Stomach (tissue), 19 donors: Measurements from ENCODE around the gene CAPN5. TPM values are rescaled to one million over a fixed set of nuclear protein-coding genes. Genes with fewer than 3 reads are reported as not detected.
A peak's percentile ranks its signal among the peaks of the same experiment; 100 is the strongest.
"Not testable (repeated sequence)": the region's sequence is repeated elsewhere in the genome, so short reads cannot be mapped to it uniquely, and the experiment has no call there.

Experiments used
- DNase-seq, 2 donors: peaks; one replicate each; pipeline versions ENCODE4 v3.0.0 to v3.0.0-alpha.2; 2013 to 2019
- H3K27ac ChIP-seq, 5 donors: fragments of 200-600 bp in 4 of 5; sonication (generic) in 4 of 5; one replicate each; pipeline ENCODE4 v1.5.1; 2013 to 2019; ENCODE audit warnings: mild to moderate bottlenecking in 1 of 5, moderate library complexity in 1 of 5
- H3K27me3 ChIP-seq, 3 donors: fragments of 200-600 bp; sonication (generic); one replicate each; pipeline ENCODE4 v1.5.1; 2017 to 2019; ENCODE audit warnings: mixed run types in 1 of 3
- H3K36me3 ChIP-seq, 4 donors: fragments of 200-600 bp; sonication (generic); 1 replicate in 3 of 4; 2 replicates in 1 of 4; pipeline ENCODE4 v1.5.1; 2016 to 2019
- H3K4me1 ChIP-seq, 4 donors: fragments of 200-600 bp; sonication (generic); one replicate each; pipeline ENCODE4 v1.5.1; 2016 to 2019
- H3K4me3 ChIP-seq, 4 donors: fragments of 200-600 bp; sonication (generic) in 3 of 4; one replicate each; pipeline ENCODE4 v1.5.1; 2016 to 2019; ENCODE audit warnings: mild to moderate bottlenecking in 1 of 4
- H3K9me3 ChIP-seq, 4 donors: fragments of 200-600 bp; sonication (generic); one replicate each; pipeline ENCODE4 v1.5.1; 2016 to 2019
- CTCF ChIP-seq, 7 experiments: fragments of 450-650 bp in 4 of 7; fragments of 200-600 bp in 3 of 7; sonication (generic) in 3 of 7; IDR thresholded peaks; one replicate each; pipeline ENCODE4 v1.5.1; 2016 to 2019; ENCODE audit warnings: antibody characterized with exemption in 7 of 7, control low read depth in 2 of 7, mild to moderate bottlenecking in 1 of 7
- EP300 ChIP-seq: sonication (generic); formaldehyde crosslinking; IDR thresholded peaks from one replicate; pipeline ENCODE4 v1.6.1; 2017; ENCODE audit warnings: antibody characterized with exemption
- POLR2A ChIP-seq, 4 donors: fragments of 450-650 bp; IDR thresholded peaks; one replicate each; pipeline ENCODE4 v1.6.1; 2016; ENCODE audit warnings: antibody characterized with exemption in 4 of 4, control low read depth in 2 of 4, mild to moderate bottlenecking in 1 of 4, moderate library complexity in 1 of 4
- POLR2AphosphoS5 ChIP-seq, 3 donors: sonication (generic); formaldehyde crosslinking; IDR thresholded peaks; one replicate each; pipeline ENCODE4 v1.6.1; 2016; ENCODE audit warnings: antibody characterized with exemption in 3 of 3
- WGBS, 5 donors: extraction: QIAGEN DNeasy Blood & Tissue Kit in 3 of 5; methylation state at CpG; one replicate each; pipeline versions ENCODE4 v1.1.5 to v1.1.7; 2013 to 2018; 5-methylcytosine and 5-hydroxymethylcytosine counted together
- intact Hi-C: fragments of 100-400 bp; cut with DNase I; formaldehyde crosslinking; loops from one replicate; pipeline ENCODE4 v1.15.1; 2023; ENCODE audit warnings: low total_unique reads
- long read RNA-seq, 10 donors: transcript quantifications; one replicate each; lab custom pipeline, GENCODE V29; 2026
- polyA plus RNA-seq, 3 donors: library from polyadenylated mRNA; stranded (reverse); fragments of 200-250 nt; gene quantifications; one replicate each; pipeline ENCODE4 v1.2.3, GENCODE V29; 2013
- total RNA-seq, 5 donors: library from RNA; depleted of rRNA; stranded (reverse); fragments of >200 nt; gene quantifications; one replicate each; pipeline versions ENCODE4 v1.1.0 to v1.2.3, GENCODE V29; 2014 to 2016
- donor health status: healthy with polysubstance abuse.
- donor health status: Bipolar disorder and iron deficiency.
- donor health status: healthy.

The CAPN5 gene
- total RNA-seq, result 100 to 1,000 TPM in 2 of 5 donors, 10 to 100 TPM in 3; 36.4 to 110 (median 86.2) TPM
- polyA plus RNA-seq, result 10 to 100 TPM; 10.0 to 53.0 (median 21.7) TPM
- long read RNA-seq, donor 1, full-length matches to known transcripts, result 5 of 5 reads
- long read RNA-seq, donor 1, partial matches to known transcripts, result 0 of 5 reads
- long read RNA-seq, donor 1, other reads (novel, unspliced or antisense), result 0 of 5 reads
- long read RNA-seq, donor 2, full-length matches to known transcripts, result 11 of 17 reads
- long read RNA-seq, donor 2, partial matches to known transcripts, result 6 of 17 reads
- long read RNA-seq, donor 2, other reads (novel, unspliced or antisense), result 0 of 17 reads
- long read RNA-seq, donor 3, result 0 reads
- long read RNA-seq, donor 4, result 0 reads
- long read RNA-seq, donor 5, full-length matches to known transcripts, result 5 of 10 reads
- long read RNA-seq, donor 5, partial matches to known transcripts, result 5 of 10 reads
- long read RNA-seq, donor 5, other reads (novel, unspliced or antisense), result 0 of 10 reads
- long read RNA-seq, donor 6, full-length matches to known transcripts, result 18 of 33 reads
- long read RNA-seq, donor 6, partial matches to known transcripts, result 15 of 33 reads
- long read RNA-seq, donor 6, other reads (novel, unspliced or antisense), result 0 of 33 reads
- long read RNA-seq, donor 7, full-length matches to known transcripts, result 7 of 26 reads
- long read RNA-seq, donor 7, partial matches to known transcripts, result 19 of 26 reads
- long read RNA-seq, donor 7, other reads (novel, unspliced or antisense), result 0 of 26 reads
- long read RNA-seq, donor 8, full-length matches to known transcripts, result 7 of 7 reads
- long read RNA-seq, donor 8, partial matches to known transcripts, result 0 of 7 reads
- long read RNA-seq, donor 8, other reads (novel, unspliced or antisense), result 0 of 7 reads
- long read RNA-seq, donor 9, full-length matches to known transcripts, result 2 of 2 reads
- long read RNA-seq, donor 9, partial matches to known transcripts, result 0 of 2 reads
- long read RNA-seq, donor 9, other reads (novel, unspliced or antisense), result 0 of 2 reads
- long read RNA-seq, donor 10, full-length matches to known transcripts, result 6 of 6 reads
- long read RNA-seq, donor 10, partial matches to known transcripts, result 0 of 6 reads
- long read RNA-seq, donor 10, other reads (novel, unspliced or antisense), result 0 of 6 reads

GRCh38 chr11:77066229-77067042 is at the start of gene CAPN5:
Gene CAPN5, plus strand, starts transcription at chr11:77066971. Its CDS starts 17,916 bp downstream, at chr11:77084887.
- WGBS, 5 donors, result 1 to 3% (median 2%) methylated on average over 25 to 69 of the region's 69 CpGs
- Histone ChIP-seq H3K36me3 (no peaks in the 10 kb centered on the region), H3K9me3 (no peaks in the 10 kb centered on the region), H3K4me3 (peak within 1 kb of the TSS; percentile 70 to 81 (median 74)), H3K4me1 (peaks cover 13 to 54% (median 47%) of the 10 kb centered on the region in 4 donors), H3K27ac (peak within 1 kb of the TSS; percentile 82 to 95 (median 92)), H3K27me3 (no peaks in the 10 kb centered on the region)
- TF ChIP-seq CTCF (IDR thresholded peaks at IDR 0.05) (peak in 4 of 7 experiments; percentile 22 to 30 (median 26)), EP300 (no peak), POLR2A (IDR thresholded peaks at IDR 0.05) (peak in 1 of 4 donors; percentile 18), POLR2AphosphoS5 (IDR thresholded peaks at IDR 0.05) (peak; percentile 53 to 83 (median 73))
- intact Hi-C loops, result no loop called here
- DNase-seq, result peak; percentile 94 to 98

- WGBS, 5 donors, result 58 to 73% (median 72%) methylated on average over 2 of the region's 2 CpGs
- Histone ChIP-seq H3K36me3 (peaks cover 0 to 26% (median 14%) of the 10 kb centered on the region in 4 donors), H3K4me1 (peaks cover 0 to 26% (median 3%) of the 10 kb centered on the region in 4 donors)
- H3K27ac ChIP-seq, H3K9me3 ChIP-seq, H3K27me3 ChIP-seq, H3K4me3 ChIP-seq, DNase-seq, intact Hi-C loops: not testable (repeated sequence)
Observed at GRCh38 chr11:77018396-77018924, 48.3 kb upstream of the CAPN5 start.

- WGBS, 5 donors, result 43 to 72% (median 49%) methylated on average over 2 of the region's 2 CpGs
- H3K27ac ChIP-seq, result peak overlapping the region in 2 of 5 donors; percentile 28 to 52
- peak in 1 of 2 donors; percentile 39 for DNase-seq
- TF ChIP-seq POLR2AphosphoS5 (IDR thresholded peaks at IDR 0.05) (peak in 2 of 3 donors; percentile 38 to 62), EP300 (no peak)
- intact Hi-C loops, result no loop called here
- H3K4me3 ChIP-seq, result no peak overlapping the region
- no peaks in the 10 kb centered on the region for H3K27me3 ChIP-seq
- H3K36me3 ChIP-seq, result peaks cover 0 to 26% (median 14%) of the 10 kb centered on the region in 4 donors
- no peaks in the 10 kb centered on the region for H3K9me3 ChIP-seq
- peaks cover 0 to 26% (median 3%) of the 10 kb centered on the region in 4 donors for H3K4me1 ChIP-seq
Observed at GRCh38 chr11:77019976-77020595, 46.7 kb upstream of the CAPN5 start.

GRCh38 chr11:77020734-77021133 is 46.0 kb upstream of the CAPN5 start:
- H3K27me3 ChIP-seq, result no peaks in the 10 kb centered on the region
- TF ChIP-seq EP300 (no peak), CTCF (IDR thresholded peaks at IDR 0.05) (no peak), POLR2AphosphoS5 (IDR thresholded peaks at IDR 0.05) (no peak), POLR2A (IDR thresholded peaks at IDR 0.05) (no peak)
- no peak for DNase-seq
- H3K36me3 ChIP-seq, result peaks cover 0 to 26% (median 14%) of the 10 kb centered on the region in 4 donors
- no peak overlapping the region for H3K4me3 ChIP-seq
- peak overlapping the region in 4 of 5 donors; percentile 28 to 70 (median 38) for H3K27ac ChIP-seq
- no peaks in the 10 kb centered on the region for H3K9me3 ChIP-seq
- intact Hi-C loops, result no loop called here
- 87 to 95% (median 89%) methylated on average over 2 of the region's 2 CpGs for WGBS, 5 donors
- H3K4me1 ChIP-seq, result peaks cover 0 to 21% (median 3%) of the 10 kb centered on the region in 4 donors
